ENCODE measurements around the gene DDIT3. TPM values are rescaled to one million over a fixed set of nuclear protein-coding genes. Genes with fewer than 3 reads are reported as not detected.
A peak's percentile ranks its signal among the peaks of the same experiment; 100 is the strongest.

Gene DDIT3
- total and polyA plus RNA-seq, 2 of the 13 experiments (the other 11 are each of a cell fraction or from before 2014, with no cell fraction given) = 27.5 to 48.7 TPM

GRCh38 chr12:57522011-57522886 is 1.9 kb upstream of the DDIT3 start, which contains the start of gene MBD6 (continued):
- TF ChIP-seq ZBTB4 (CRISPR knock-in tag; IDR thresholded peaks at IDR 0.05; ENCODE audit: borderline replicate concordance) = 0 out of 2 replicates have a peak, but pooled peaks have one; percentile 22
- no peak for TF ChIP-seq ATRX (CRISPR knock-in tag; IDR thresholded peaks at IDR 0.05; ENCODE audit: borderline replicate concordance)
- TF ChIP-seq ZBTB43 (CRISPR knock-in tag; conservative IDR thresholded peaks at IDR 0.05) = peak; percentile 53; the same call in 1 of the 2 replicates
- TF ChIP-seq PHF8 (CRISPR knock-in tag; IDR thresholded peaks at IDR 0.05) = peak; percentile 60; the same call in 1 of the 2 replicates
- TF ChIP-seq KDM4B (CRISPR knock-in tag; IDR thresholded peaks at IDR 0.05) = peak; percentile 10; the same call in 1 of the 2 replicates
- TF ChIP-seq ZBTB1 (CRISPR knock-in tag; IDR thresholded peaks at IDR 0.05; ENCODE audit: borderline replicate concordance) = peak; percentile 85
- TF ChIP-seq ZNF678 (CRISPR knock-in tag; IDR thresholded peaks at IDR 0.05) = no peak
- TF ChIP-seq SOX5 (CRISPR knock-in tag; IDR thresholded peaks at IDR 0.05; ENCODE audit: borderline replicate concordance) = peak; percentile 59; the same call in 1 of the 2 replicates
- TF ChIP-seq MAF1 (CRISPR knock-in tag; IDR thresholded peaks at IDR 0.05; ENCODE audit: borderline replicate concordance) = no peak
- no peak for TF ChIP-seq ZNF292 (CRISPR knock-in tag; IDR thresholded peaks at IDR 0.05; ENCODE audit: borderline replicate concordance, low read depth)
- TF ChIP-seq ZNF362 (CRISPR knock-in tag; IDR thresholded peaks at IDR 0.05; ENCODE audit: borderline replicate concordance) = peak; percentile 46; the same call in 1 of the 2 replicates
- no peak for TF ChIP-seq ZFP1 (CRISPR knock-in tag; IDR thresholded peaks at IDR 0.05)
- TF ChIP-seq CEBPB (IDR thresholded peaks at IDR 0.05; ENCODE audit: borderline replicate concordance, low read depth, low read length) = peak; percentile 69; the same call in 1 of the 2 replicates
- TF ChIP-seq ZNF383 (CRISPR knock-in tag; IDR thresholded peaks at IDR 0.05; ENCODE audit: borderline replicate concordance) = no peak; the same call in 1 of the 2 replicates
- TF ChIP-seq FOXO4 (CRISPR knock-in tag; conservative IDR thresholded peaks at IDR 0.05) = no peak
- 0 out of 2 replicates have a peak, but pooled peaks have one; percentile 30 for TF ChIP-seq SSRP1 (CRISPR knock-in tag; IDR thresholded peaks at IDR 0.05)
- peak; percentile 56; the same call in 1 of the 2 replicates for TF ChIP-seq ZNF350 (CRISPR knock-in tag; IDR thresholded peaks at IDR 0.05; ENCODE audit: borderline replicate concordance, low read depth)
- TF ChIP-seq MLX (CRISPR knock-in tag; IDR thresholded peaks at IDR 0.05) = no peak

All from HepG2 (cell line).